GM19043 (cell line): Measurements from ENCODE around the gene COG6.

Experiments
- ATAC-seq: cut with Tn5 transposase; IDR thresholded peaks from one replicate; pipeline ENCODE4 v1.9.1; 2021; ENCODE audit warnings: low read depth; ENCODE audit not compliant: unreplicated experiment

The COG6 gene

DNA sequence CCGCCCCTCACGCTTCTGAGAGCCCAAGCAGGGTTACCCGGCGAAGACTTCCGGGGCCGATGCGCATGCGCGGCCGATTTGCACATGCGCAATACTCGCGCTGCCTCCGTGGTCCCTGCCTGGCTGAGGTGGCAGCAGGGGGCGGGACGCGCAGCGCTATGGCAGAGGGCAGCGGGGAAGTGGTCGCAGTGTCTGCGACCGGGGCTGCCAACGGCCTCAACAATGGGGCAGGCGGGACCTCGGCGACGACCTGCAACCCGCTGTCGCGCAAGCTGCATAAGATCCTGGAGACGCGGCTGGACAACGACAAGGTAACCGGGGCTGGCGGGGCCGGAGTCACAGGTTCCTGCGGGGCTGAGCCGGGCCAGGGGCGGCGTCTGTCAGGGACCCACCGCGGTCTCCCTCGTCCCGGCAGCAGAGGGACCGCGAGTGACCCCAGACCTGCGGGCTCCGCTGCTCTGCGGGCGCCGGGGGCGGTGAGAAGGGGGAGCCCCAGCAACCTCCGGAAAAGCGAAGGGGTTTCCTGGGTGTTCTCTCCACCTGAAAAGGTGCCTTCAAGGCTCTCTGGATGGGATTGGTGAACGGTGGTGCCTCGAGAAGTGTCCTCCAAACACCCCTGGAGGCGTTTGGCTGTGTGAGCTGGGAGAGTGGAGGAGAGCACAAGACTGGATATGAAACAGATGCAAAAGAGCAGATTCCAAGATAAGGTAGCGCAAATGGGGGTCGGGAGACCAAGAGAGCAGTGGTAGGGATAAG lies at the start of gene COG6:
COG6 (plus strand) TSS at position 94 of the 756 bp plus-strand sequence; CDS start at position 159, 65 bp downstream.
- peak; percentile 88 for ATAC-seq

DNA sequence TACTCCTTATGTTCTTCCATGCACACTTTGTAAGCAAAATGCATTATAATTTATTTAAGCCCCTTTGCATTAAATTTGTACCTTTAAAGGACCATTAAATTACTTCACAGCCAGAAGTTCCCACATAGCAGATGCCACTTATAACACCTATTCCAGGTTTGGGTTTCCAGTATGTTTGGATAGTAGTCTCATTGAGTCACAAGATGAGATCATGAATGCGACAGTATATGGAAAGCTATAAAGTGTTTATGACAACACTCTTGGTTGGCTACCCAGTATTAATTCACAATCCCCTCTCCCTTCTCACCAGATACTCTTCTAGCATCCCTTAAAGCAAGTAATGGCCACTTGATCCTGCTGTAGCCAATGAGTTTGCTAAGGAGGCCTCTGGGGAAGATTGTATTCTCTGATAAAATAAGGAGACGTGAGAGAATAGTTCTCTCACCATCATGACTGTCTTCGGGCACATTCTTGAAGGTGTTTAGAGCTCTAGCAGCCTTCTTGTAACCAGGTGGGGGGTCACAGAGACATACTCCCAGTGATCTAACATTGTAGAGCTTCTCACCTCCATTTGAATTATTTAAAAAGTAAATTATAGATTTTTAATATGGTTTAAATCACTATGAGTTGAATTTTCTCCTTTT lies 49.7 kb upstream of the COG6 start:
- no peak for ATAC-seq

DNA sequence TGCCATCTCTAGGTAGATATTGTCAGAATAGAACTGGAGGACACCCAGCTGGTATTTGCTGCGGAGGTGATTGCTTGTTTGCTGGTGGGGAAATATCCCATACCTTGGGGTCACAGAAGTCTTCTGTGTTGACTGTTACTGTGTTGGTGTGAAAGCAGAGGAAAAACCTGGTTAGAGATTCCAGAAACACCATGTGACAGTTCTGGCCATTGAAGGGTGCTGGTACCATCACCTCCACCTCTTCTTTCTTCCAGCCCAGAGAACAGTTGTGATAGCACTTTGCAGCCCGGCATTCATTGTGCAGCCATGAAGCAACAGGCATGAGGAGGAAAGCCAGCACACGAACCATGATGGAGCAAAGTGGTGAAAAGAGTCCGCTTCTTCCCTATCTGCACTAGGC lies 47.6 kb upstream of the COG6 start:
- no peak for ATAC-seq

DNA sequence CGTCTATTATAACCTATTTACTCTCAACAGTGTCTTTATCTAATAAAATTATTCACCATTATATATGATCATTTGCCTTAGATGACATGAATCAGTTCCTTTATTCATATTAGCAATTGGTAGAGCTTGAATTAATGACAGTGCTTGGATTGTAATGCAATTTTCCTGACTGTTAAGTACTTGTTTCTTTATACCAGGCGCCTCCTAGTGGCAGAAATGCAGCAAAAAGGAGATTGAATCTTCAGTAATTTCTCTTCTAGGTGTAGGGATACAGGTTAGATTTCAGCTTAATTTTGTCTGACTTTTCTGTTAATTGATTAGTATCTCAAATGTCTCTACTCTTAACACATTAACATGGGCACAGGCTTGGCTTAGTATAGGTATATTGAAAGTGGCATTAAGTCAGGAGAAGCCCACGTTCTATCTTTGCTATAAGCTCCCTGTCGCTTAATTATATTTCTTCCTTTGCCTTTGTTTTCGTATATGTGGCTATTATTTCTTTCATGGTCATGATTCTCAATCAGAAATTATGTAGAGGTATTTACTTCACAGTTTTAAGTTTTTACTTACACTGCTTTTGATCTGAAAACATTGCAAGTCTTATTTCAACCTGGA lies 43.3 kb upstream of the COG6 start:
- no peak for ATAC-seq

DNA sequence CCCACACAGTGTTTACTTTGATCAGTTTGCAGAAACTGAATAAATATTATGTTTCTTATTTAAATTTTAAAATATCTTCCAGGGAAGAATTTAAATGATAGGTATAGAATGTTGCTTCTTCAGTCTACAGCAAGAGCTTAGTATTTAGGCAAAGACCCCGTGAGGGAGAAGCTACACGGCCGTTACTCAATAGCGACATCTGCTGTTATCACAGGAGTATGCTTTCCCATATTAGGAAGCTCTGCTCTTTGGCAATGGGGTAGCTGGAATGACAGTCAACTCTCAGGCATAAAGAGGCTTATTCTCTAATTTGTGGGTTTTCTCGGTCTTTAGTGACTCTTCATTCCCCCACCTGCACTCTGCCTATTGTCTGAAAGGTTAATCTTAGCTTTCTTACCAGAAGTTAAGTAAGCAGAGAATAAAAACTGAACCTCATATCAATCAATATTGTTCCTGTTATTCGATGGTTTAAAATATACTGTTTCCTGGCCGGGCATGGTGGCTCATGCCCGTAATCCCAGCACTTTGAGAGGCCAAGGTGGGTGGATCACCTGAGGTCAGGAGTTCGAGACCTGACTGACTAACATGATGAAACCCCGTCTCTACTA lies 39.3 kb upstream of the COG6 start:
- peak; percentile 61 for ATAC-seq

DNA sequence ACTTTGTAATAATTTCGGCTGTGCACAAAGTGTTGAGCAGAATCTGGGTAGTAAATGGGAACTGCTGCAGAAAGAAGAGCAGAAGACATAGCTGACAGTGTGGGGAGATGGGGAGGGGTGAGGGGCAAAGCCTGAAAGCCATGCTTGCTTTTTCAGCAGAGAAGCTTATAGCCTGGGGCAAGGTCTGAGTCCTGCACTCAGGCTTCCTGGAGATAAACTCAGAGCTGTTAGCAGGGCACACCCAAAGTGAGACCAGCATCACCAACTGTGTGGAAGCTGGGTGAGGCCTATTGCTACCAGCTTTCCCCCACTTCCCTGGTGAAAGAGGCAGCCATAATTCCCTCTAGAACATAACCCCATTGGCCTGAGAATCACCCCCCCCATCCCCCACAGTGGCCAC lies 36.9 kb upstream of the COG6 start:
- ATAC-seq, result no peak

DNA sequence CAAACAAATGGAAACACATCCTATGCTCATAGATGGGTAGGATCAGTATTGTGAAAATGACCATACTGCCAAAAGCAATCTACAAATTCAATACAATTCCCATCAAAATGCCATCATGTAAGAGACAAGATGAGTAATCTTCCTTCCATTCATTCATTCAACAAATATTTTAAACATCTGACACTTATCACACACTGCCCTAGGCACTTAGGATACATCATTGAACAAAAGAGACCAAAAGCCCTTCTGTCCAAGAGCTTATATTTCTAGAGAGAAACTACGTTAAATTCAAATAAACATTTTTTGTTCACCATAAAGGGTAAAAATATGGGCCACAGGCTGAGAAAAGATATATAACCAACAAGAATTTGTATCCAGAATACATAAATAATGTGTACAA lies 32.0 kb upstream of the COG6 start:
- no peak for ATAC-seq

DNA sequence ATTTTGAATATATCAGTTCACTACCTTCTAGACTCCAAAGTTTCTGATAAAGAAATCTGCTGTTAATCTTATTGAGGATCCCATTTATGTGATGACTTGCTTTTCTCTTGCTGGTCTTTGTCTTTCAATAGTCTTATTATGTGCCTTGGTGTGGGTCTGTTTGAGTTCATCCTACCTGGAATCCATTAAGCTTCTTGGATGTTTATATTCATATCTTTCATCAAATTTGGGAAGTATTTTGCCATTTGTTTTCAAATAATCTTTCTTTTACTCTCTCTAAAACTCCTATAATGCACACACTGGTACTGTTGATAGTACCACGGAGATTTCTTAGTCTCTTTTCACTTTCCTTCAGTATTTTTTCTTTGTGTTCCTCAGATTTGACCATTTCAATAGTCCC lies 24.2 kb upstream of the COG6 start:
- ATAC-seq, result no peak

DNA sequence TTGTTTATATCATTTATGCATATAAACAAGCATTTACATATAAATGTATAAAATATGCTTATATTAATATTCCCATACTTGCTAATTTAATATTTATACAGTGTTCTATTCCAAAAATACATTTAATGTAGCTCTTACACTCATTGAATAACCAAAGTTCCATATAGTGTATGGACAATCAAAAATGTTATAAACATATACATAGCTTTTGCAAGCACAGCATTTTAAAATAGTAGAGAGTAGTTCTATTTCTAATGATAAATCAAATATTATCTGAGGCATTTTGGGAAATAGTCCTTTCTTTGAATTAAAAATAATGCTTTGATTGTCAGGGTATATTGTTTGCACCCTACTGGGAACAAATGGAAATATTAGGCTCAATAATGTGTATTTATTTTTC lies 22.5 kb upstream of the COG6 start:
- ATAC-seq, result no peak

DNA sequence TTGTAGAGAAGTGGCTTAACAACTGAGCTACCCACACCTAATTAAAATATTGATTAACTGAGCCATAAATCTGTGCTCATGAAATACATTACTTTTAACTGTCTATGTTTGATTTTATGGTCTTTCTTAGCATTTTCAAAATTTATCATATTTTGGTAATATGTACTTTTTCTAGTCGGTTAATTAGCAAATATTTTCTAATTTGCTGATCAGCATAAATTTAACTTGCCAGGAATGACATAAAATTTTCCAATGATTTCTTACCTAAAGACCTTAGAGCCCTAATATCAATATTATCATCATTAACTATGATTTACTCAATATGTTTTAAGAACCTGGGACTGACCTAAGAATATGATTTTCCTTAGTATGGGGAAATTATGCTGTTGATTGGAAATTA lies 19.9 kb upstream of the COG6 start:
- no peak for ATAC-seq

DNA sequence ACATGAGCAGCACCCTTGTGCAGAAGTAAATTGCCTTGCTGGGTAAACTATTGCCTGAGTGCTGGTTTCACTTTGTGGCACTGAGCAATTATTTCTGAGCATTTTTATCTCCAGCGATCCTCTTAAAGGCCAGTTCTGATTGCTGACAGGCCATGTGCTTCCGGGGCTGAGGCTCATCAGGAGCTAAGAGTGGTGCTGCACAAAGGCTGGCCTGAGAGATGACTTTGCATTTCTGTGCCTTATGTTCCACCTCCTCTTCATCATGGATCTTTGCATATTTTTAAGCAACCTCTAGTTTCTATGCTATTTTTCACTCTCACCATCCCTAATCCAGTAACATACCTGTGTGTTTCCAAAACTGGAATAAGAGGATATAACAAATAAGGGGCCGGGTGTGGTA lies 17.6 kb upstream of the COG6 start:
- no peak for ATAC-seq

DNA sequence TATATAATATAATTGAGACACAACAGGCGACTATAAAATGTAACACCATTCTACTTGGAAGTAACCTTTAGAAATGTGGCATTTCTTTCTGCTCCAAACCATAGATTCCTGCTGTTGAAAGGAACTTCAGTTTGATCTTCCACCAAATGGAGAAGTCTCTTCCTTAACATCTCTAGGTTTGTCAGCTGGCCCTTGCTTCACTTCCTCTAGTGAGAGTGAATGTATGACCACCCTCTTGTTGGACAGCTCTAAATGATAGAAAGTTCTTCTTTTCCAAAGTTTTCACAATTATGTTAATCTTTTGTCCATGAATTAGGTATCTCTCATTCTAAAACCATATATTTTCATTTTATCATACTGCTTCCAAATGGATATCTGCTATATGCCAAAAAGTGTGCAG lies 13.8 kb upstream of the COG6 start:
- no peak for ATAC-seq

DNA sequence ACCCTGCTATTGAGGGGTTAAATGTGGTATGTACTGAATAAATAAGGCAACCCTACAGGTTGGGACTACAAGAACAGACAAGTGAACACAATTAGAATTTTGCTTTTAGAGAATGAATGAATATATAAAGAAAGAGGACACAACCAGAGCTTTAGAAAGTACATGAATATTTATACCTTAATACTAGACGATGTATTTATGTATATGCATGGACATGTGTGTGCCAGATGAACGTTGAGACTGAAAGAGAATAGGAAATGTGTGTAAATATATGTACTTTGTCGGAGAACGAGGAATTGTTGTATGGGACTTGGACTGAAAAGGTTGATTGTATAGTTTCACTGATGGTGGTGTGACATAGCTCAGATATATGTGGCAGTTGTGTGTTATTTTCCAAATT lies 9.3 kb upstream of the COG6 start:
- no peak for ATAC-seq

DNA sequence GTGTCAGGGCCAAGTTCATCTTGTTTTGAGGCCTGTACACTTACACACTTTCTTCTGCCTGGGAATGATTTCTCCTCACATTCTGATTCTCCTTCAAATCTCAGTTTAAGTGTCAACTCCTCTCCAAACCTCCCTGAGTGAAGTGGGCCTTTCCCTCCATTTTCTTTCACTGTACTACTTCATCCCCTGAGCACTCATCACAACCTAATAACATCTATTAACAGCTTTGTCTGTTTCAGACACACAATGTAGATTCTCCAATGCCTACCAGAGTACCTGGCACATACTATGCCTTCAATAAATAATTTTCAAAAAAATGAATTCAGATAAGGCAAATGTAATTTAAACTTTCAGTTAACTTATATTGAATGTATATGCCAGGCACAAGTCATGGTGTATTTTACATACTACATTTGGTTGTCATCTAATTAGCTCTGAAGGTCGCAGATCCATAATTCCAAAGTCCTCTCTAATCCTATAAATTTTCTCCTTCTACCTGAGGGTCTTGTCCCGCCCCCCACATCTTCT lies 357 bp upstream of the COG6 start:
- no peak for ATAC-seq

DNA sequence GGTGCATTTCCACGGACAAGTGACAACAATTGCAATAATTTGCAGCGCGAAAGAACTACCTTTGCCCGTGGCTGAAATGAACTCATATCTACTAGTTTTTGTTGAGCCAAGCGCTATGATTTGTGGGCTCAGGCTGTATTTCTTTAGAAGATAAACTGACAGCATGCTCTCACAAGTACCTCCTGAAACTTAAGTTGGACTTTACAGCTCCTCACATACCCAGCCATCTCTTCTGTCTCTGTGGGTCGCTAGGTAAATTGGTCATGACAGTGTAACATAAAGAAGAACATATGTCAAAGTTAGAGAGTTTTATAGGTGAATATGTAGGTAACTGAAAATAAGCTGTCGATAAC lies 839 bp downstream of the COG6 start:
- no peak for ATAC-seq

DNA sequence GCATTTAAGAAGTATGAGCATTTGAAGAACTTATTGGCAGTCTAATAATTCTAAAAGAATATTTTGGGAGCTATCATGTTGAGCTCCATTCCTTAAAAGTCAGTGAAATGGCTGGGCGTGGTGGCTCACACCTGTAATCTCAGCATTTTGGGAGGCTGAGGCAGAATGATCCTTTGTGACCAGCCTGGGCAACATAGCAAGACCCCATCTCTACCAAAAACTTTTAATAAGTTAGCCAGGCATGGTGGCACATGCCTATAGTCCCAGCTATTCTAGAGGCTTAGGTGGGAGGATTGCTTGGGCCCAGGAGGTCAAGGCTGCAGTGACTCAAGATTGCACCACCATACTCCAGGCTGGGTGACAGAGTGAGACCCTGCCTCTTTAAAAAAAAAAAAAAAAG lies 8.0 kb downstream of the COG6 start:
- no peak for ATAC-seq

DNA sequence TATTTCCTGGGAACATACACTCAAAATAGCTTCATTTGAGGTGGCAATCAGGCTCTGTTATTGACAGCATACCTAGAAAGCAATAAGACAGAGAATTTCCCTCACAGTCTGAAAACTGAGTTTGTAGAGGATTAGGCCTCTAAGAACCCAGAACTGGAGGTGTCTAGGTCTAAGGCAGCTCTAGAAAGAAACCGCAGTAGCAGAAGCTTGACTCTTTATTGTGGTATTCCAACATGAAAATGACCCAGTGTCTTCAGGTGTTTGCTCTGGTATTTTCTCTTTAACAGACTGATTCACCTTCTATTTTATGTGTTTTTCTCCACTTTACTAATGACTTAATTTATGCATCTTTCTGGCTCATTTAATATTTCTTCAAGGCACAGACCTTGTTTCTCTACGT lies 8.5 kb downstream of the COG6 start:
- ATAC-seq, result no peak

DNA sequence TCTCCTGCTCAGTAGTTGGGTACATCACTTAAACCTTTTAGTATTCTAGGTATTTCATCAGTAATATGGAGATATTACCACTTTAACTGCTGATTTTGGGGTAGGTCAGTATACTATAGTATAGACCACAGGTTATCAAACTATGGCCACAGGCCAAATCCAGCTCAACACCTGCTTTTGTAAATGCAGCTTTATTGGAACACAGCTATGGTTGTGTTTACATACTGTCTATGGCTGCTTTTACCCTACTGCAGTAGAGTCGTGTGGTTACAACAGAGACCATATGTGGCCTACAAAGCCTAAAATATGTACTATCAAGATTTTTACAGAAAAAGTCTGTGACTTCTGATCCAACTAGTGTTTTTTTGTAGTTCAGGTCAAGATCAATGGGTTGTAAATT lies 10.3 kb downstream of the COG6 start:
- no peak for ATAC-seq

DNA sequence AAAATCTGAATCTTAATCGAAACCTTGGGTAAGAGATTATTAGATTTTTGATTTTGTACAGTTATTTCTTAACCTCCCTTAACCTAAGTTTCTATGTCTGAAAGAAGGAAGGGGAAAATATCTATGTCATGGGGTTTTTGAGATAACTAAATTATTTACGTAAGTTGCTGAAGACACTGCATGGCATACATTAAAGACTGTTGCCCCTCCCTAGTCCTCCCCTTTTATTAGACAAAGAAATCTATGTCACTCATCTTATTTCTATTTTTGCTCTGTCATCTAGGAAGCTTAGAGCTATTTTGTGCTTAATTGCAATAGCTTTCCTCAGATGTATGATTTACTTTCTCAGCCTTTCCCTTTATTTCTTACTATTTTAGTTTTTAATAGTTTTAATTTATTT lies 15.0 kb downstream of the COG6 start:
- no peak for ATAC-seq

DNA sequence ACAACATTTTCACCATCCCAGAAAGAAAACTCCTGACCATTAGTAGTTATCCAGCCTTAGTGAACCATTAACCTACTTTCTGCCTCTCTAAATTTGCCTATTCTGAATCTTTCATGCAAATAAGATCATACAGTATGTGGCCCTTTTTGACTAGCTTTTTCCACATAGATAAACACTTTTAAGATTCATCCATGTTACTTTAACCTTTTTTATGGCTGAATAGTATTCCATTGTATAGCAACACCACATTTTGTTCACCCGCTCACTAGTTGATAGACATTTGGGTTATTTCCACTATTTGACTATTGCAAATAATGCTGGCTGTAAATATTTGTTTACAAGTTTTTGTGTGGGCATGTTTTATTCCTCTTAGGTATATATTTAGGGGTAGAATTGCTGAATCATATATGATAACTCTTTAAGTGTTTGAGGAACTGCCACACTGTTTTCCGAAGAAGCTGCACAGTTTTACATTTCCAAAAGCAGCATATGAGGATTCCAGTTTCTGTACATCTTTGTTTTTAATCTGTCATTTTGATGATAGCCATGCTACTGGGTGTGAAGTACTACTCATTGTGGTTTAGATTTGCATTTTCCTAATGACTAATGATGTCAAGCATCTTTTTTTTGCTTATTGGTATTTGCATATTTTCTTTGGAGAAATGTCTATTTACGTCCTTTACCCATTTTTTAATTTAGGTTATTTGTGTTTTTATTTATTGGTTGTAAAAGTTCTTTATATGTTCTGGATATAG lies 17.1 kb downstream of the COG6 start:
- ATAC-seq, result no peak

DNA sequence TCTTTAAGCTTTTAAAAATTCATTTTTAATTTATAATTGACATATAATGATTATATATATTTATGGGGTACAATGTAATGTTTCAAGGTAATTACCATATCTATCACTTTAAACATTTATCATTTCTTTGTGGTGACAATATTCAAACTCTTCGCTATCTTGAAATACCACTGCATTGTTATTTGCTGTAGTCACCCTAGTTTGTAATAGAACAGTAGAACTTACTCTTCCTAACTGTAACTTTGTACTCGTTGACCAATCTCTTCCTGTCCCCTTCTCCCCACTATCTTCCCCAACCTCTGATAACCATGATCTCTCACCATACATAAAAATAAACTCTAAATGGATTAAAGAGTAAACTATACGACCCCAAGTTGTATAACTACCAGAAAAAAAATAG lies 20.4 kb downstream of the COG6 start:
- ATAC-seq, result no peak
